OCI-LY1 (cell line): ENCODE results near the gene SLC25A21.

ENCODE experiments used
- H2AFZ ChIP-seq: fragments of 200-600 bp; sonication (generic), shearing (Covaris generic); 2 replicates; pipeline ENCODE4 v1.6.0; 2014; ENCODE audit warnings: antibody characterized with exemption, mild to moderate bottlenecking, low read length
- H3F3A ChIP-seq: fragments of 200-600 bp; sonication (generic), shearing (Covaris generic); 2 replicates; pipeline ENCODE4 v1.6.0; 2014; ENCODE audit warnings: mild to moderate bottlenecking, antibody characterized with exemption, low read length, moderate library complexity; ENCODE audit not compliant: insufficient read depth
- H3K27ac ChIP-seq: fragments of 200-600 bp; sonication (generic); 2 replicates; pipeline ENCODE4 v1.5.1; 2014; ENCODE audit warnings: low read length, mixed run types, mild to moderate bottlenecking, low read depth; ENCODE audit not compliant: poor library complexity, severe bottlenecking
- H3K27me3 ChIP-seq: fragments of 200-600 bp; sonication (generic); 2 replicates; pipeline ENCODE4 v1.6.0; 2014; ENCODE audit warnings: antibody characterized with exemption, mild to moderate bottlenecking, low read length, moderate library complexity; ENCODE audit not compliant: insufficient read depth
- H3K36me3 ChIP-seq: fragments of 200-600 bp; sonication (generic); 2 replicates; pipeline ENCODE4 v1.6.1; 2014; ENCODE audit warnings: mild to moderate bottlenecking, antibody characterized with exemption, low read length, moderate library complexity, mixed read lengths; ENCODE audit not compliant: insufficient read depth
- H3K4me1 ChIP-seq: fragments of 200-600 bp; sonication (generic); 2 replicates; pipeline ENCODE4 v1.5.1; 2014; ENCODE audit warnings: mild to moderate bottlenecking, low read length, moderate library complexity; ENCODE audit not compliant: insufficient read depth, severe bottlenecking
- H3K4me2 ChIP-seq: fragments of 200-600 bp; sonication (generic), shearing (Covaris generic); 2 replicates; pipeline ENCODE4 v1.6.1; 2014; ENCODE audit warnings: low read length
- H3K4me3 ChIP-seq: fragments of 200-600 bp; sonication (generic); 2 replicates; pipeline ENCODE4 v1.5.1; 2014; ENCODE audit warnings: low read length, low read depth, mild to moderate bottlenecking, mixed read lengths; ENCODE audit not compliant: poor library complexity, severe bottlenecking
- H3K79me2 ChIP-seq: fragments of 200-600 bp; shearing (Covaris generic); 2 replicates; pipeline ENCODE4 v1.6.1; 2016; ENCODE audit warnings: mixed run types, low read length, mixed read lengths; ENCODE audit not compliant: insufficient read depth
- H3K9ac ChIP-seq: fragments of 200-600 bp; sonication (generic), shearing (Covaris generic); 2 replicates; pipeline ENCODE4 v1.6.1; 2014; ENCODE audit warnings: mild to moderate bottlenecking, low read length, mixed read lengths
- H3K9me2 ChIP-seq: fragments of 200-600 bp; sonication (generic), shearing (Covaris generic); 2 replicates; pipeline ENCODE4 v1.6.1; 2014; ENCODE audit warnings: low read depth, mild to moderate bottlenecking, low read length, mixed read lengths
- H3K9me3 ChIP-seq: fragments of 200-600 bp; shearing (Covaris generic); 2 replicates; pipeline ENCODE4 v1.6.1; 2014; ENCODE audit warnings: low read length, mixed read lengths
- H4K20me1 ChIP-seq: fragments of 200-600 bp; sonication (generic), shearing (Covaris generic); 2 replicates; pipeline ENCODE4 v1.6.0; 2016; ENCODE audit warnings: mild to moderate bottlenecking, low read length; ENCODE audit not compliant: insufficient read depth
- EZH2 ChIP-seq: fragments of 200-600 bp; sonication (generic), shearing (Covaris generic); IDR thresholded peaks from 2 replicates; pipeline ENCODE4 v1.8.0; 2017; ENCODE audit warnings: borderline replicate concordance, mixed run types, mild to moderate bottlenecking, antibody characterized with exemption, low read length, moderate library complexity, mixed read lengths
- TF ChIP-seq, protein P1 (sequence below): fragments of 200-600 bp; sonication (generic), shearing (Covaris generic); IDR thresholded peaks from 2 replicates; pipeline ENCODE4 v1.5.1; 2017; ENCODE audit warnings: mild to moderate bottlenecking, antibody characterized with exemption, low read length, moderate library complexity, mixed read lengths

Gene SLC25A21

DNA sequence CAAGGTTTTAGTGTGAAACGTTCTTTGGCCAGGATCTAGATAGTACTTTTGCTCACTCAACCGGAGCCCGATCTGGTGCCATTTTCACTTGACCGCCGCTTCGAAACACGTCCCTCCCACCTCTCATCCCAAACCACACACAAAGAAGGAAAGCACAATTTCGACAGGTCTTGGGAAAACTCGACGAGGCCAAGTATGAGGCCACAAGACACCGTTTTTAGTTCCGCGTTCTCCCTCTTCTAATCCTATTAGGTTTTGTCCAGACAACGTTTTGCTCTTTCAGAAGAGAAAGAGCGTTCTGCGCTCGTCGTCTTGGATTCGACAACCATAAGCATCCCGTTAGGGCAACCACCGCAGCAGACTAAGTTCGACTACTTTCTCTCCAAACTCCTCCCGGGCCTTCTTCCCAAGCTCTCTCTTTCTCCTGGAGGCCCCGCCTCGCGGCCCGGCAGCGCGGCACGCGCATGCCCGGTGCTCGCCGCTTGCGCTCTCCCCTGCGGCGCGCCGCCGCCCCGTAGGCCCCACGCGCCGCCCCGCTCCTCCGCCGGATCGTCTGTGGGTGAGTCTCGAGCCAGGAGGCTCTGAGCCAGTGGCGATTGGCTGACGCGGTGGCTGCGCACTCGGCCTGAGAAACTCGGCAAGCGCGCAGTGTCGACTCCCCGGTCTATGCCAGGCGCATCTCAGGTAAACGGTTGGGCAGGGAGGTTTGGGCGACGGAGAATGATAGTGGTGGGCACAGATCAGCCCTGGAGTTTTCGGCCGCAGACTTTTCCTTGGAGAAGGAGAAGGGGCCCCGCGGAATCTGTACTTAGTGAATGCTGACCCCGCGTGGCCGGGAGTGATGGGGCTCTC, 25.2 kb upstream of the SLC25A21 start, which contains the start of gene MIPOL1:
Gene MIPOL1 (plus strand): TSS at position 517 of the 852 bp plus-strand sequence. CDS start 49,952 bp downstream, outside the sequence.
- Histone ChIP-seq H3K4me2 (no peak within 1 kb of the TSS), H3K27ac (no peak within 1 kb of the TSS), H3K4me1 (no peaks in the 10 kb centered on the region), H3K79me2 (no peaks in the 10 kb centered on the region), H3K4me3 (no peak within 1 kb of the TSS), H3K9ac (no peak within 1 kb of the TSS), H3K36me3 (no peaks in the 10 kb centered on the region), H3K27me3 (no peaks in the 10 kb centered on the region), H3F3A (no peaks in the 10 kb centered on the region), H3K9me3 (no peaks in the 10 kb centered on the region), H3K9me2 (no peaks in the 10 kb centered on the region), H4K20me1 (no peaks in the 10 kb centered on the region), H2AFZ (no peak within 1 kb of the TSS)
- TF ChIP-seq EZH2 = no peak
- TF ChIP-seq, protein P1, sequence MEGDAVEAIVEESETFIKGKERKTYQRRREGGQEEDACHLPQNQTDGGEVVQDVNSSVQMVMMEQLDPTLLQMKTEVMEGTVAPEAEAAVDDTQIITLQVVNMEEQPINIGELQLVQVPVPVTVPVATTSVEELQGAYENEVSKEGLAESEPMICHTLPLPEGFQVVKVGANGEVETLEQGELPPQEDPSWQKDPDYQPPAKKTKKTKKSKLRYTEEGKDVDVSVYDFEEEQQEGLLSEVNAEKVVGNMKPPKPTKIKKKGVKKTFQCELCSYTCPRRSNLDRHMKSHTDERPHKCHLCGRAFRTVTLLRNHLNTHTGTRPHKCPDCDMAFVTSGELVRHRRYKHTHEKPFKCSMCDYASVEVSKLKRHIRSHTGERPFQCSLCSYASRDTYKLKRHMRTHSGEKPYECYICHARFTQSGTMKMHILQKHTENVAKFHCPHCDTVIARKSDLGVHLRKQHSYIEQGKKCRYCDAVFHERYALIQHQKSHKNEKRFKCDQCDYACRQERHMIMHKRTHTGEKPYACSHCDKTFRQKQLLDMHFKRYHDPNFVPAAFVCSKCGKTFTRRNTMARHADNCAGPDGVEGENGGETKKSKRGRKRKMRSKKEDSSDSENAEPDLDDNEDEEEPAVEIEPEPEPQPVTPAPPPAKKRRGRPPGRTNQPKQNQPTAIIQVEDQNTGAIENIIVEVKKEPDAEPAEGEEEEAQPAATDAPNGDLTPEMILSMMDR = no peak

DNA sequence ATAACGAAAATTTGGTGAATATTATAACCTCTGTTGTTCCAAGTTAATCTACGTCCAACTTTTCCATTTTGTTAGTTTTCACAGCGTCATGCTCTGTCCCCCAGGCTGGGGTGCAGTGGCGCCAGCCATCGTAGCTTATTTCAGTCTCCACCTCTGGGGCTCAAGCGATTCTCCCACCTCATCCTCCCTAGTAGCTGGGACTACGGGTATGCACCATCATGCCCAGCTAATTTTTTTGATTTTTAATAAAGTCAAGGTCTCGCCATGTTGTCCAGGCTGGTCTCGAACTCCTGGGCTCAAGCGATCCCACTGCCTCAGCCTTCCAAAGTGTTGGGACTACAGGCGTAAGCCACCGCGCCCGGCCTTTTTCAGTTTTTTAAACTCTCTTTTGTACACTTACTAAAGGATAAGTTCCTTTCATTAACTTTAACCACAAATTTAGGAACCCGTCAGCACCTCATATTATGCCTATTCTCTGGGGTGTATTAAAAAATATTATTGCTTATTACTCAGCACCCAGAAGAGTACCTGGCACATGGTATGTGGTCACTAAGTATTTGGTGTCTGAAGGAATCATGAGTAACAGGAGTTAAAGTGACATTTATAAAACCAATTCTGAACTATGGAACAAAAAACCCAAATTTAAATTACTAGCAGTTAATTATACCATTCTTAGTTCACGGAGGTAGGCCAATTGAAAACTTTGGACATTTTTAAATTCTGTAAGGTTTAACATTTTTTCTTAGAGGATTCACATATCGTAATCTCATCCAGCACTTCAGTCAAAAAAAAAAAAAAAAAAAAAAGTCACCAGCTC, 24.4 kb upstream of the SLC25A21 start:
- Histone ChIP-seq H3K9ac (no peak overlapping the region), H3K4me3 (no peak overlapping the region), H3K79me2 (no peaks in the 10 kb centered on the region), H3K9me3 (no peaks in the 10 kb centered on the region), H3K9me2 (no peaks in the 10 kb centered on the region), H3F3A (no peaks in the 10 kb centered on the region), H4K20me1 (no peaks in the 10 kb centered on the region), H3K4me2 (no peak overlapping the region), H3K4me1 (no peaks in the 10 kb centered on the region), H3K36me3 (no peaks in the 10 kb centered on the region), H3K27ac (no peak overlapping the region), H3K27me3 (no peaks in the 10 kb centered on the region), H2AFZ (no peak overlapping the region)
- no peak for TF ChIP-seq EZH2
- TF ChIP-seq, protein P1 = no peak

DNA sequence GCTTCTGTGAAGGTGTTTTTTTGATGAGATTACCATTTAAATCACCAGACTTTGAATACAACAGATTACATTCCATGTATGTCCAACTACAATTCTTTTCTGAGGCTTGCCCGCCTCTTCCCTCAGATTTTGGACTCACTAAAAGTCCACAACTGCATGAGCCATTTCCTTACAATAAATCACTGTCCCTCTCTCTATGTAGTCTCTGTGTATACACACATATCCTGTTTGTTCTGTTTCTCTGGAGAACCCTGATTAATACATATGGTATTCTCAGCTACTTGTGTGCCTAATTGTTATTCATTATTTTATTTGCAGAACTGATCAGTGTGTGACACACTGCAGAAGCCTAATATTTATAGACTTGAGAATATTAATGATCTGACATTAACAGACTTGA, 22.9 kb upstream of the SLC25A21 start:
- Histone ChIP-seq H3K27me3 (no peaks in the 10 kb centered on the region), H3K36me3 (no peaks in the 10 kb centered on the region), H3K4me3 (no peak overlapping the region), H3K4me1 (no peaks in the 10 kb centered on the region), H2AFZ (no peak overlapping the region), H3F3A (no peaks in the 10 kb centered on the region), H3K27ac (no peak overlapping the region), H3K4me2 (no peak overlapping the region), H3K79me2 (no peaks in the 10 kb centered on the region), H4K20me1 (no peaks in the 10 kb centered on the region), H3K9me3 (no peaks in the 10 kb centered on the region), H3K9me2 (no peaks in the 10 kb centered on the region), H3K9ac (no peak overlapping the region)
- TF ChIP-seq, protein P1 = no peak
- TF ChIP-seq EZH2 = no peak
